GM21723 (cell line): Measurements from ENCODE around the gene FREY1.

Experiments
- ATAC-seq: cut with Tn5 transposase; IDR thresholded peaks from one replicate; pipeline ENCODE4 v1.9.1; 2021; ENCODE audit warnings: mild to moderate bottlenecking, moderate library complexity; ENCODE audit not compliant: unreplicated experiment

The FREY1 gene

DNA sequence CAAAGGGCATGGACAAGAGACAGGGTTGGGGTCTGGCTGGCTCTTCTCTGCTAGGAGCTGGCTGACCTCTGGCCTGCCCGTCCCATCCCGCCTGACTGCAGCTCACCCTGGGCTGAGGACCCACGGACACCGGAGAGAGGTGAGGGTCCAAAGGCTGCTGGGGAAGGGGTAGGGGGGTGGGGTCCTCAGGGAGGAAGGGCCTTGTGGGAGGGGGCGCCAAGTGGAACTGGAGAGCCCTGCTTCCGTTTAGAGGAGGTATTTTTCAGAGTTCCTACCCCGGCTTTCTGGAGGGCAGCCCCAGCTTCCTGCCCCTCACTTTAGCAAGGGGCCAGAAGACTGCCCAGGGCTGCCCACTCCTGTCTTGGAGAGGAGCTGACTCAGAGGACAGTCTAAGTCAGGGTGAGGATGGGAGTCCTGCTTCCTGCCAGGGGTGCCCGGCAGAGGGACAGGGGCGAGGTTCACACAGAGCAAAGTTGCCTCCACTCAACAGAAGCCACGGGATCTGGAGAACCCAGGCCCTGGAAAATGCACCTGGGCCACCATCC, 22.5 kb upstream of the FREY1 start:
- ATAC-seq: no peak

DNA sequence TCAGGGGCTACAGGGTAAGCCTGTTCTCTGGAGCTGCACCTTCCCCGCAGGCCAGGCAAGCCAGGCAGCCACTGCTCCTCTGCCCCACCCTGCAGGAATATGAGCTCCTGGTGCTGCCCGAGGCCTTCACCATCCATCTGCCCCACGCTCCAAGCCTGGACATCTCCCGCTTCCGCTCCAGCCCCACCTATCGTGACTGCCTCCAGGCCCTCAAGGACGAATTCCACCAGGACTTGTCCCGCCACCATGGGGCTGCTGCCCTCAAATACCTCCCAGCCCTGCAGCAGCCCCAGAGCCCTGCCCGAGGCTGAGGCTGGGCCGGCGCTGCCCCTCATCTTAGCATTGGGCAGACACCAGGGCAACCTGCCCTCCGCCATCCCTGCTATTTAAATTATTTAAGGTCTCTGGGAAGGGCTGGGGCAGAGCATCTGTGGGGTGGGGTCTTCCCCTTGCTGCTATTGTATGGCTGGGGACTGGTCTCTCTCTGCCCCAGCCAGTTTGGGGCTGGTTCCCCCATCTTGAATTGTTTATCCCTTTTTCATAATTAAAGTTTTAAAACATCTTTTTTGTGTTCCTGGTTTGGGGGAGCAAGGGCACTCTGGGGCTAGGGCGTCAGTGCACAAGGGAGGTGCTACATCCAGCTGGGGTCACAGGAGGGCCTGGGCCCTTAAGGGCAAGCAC, 21.6 kb upstream of the FREY1 start:
- ATAC-seq: no peak

DNA sequence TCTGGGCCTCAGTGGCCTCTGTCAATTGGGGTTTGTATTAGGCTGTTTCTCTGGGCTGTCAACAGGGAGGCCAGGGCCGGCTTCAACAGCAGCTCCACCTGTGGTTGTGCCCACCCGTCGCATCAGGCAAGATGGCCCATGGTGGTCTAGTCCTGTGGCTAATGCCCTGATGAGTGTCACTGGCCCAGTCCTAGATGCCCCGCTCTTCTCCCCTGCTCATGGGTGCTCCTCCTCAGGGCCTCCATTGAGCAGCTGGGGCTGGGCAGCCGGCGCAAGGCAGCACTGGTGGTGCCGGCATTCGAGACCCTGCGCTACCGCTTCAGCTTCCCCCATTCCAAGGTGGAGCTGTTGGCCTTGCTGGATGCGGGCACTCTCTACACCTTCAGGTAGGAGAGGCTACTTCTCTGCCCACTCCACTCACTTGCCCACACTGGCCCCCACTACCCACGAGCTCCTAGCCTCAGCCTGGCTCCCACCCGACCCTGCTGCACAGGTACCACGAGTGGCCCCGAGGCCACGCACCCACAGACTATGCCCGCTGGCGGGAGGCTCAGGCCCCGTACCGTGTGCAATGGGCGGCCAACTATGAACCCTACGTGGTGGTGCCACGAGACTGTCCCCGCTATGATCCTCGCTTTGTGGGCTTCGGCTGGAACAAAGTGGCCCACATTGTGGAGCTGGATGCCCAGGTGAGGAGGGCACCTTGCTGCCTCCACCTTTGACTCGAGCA, 20.8 kb upstream of the FREY1 start:
- ATAC-seq: no peak

DNA sequence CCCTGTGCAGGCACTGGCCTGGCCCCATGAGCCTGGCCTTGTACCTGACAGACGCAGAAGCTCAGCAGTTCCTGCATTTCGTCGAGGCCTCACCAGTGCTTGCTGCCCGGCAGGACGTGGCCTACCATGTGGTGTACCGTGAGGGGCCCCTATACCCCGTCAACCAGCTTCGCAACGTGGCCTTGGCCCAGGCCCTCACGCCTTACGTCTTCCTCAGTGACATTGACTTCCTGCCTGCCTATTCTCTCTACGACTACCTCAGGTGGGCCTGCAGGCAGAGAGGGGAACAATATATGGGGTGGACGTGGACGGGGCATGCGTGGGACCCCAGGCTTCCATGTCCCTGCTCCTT, 20.2 kb upstream of the FREY1 start:
- ATAC-seq: no peak

DNA sequence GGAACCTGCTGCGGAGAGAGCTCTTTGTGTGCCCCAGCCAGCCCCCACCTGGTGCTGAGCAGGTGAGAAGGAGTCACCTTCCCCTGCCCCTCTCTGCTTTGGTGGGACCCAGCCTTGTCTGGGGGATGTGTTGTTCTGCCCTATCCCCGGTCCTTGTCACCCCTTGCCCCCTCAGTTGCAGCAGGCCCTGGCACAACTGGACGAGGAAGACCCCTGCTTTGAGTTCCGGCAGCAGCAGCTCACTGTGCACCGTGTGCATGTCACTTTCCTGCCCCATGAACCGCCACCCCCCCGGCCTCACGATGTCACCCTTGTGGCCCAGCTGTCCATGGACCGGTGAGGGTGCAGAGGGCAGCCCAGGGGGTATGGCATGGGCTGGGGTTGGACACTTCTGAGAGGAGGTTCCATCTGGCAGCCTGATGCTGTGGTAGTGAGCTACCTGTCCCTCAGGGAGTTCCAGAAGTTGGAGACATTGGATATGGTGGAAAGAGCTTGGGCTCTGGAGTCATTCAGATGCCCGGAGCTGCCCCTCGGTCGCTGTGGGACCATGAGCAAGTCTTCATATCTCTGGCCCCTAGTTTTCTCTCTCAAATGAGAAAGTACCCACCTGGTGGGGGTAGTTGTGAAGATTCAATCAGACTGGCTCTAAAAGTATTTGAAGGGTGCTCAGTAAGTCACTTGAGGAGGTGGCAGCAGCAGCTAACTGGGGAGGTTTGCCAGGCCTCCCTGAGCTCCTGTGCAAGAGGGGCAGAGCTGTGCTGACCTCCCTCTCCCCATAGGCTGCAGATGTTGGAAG, 19.7 kb upstream of the FREY1 start:
- no peak for ATAC-seq

DNA sequence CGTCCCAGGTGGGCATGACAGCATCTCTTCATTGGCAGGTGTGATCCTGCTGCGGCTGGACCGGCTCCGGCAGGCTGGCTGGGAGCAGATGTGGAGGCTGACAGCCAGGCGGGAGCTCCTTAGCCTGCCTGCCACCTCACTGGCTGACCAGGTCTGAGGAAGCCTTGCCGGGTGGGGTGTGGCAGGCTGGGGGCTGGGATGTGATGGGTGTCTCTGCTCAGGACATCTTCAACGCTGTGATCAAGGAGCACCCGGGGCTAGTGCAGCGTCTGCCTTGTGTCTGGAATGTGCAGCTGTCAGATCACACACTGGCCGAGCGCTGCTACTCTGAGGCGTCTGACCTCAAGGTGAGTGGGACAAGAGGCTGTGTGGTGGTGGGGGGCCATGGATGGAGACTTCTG, 18.9 kb upstream of the FREY1 start:
- no peak for ATAC-seq

DNA sequence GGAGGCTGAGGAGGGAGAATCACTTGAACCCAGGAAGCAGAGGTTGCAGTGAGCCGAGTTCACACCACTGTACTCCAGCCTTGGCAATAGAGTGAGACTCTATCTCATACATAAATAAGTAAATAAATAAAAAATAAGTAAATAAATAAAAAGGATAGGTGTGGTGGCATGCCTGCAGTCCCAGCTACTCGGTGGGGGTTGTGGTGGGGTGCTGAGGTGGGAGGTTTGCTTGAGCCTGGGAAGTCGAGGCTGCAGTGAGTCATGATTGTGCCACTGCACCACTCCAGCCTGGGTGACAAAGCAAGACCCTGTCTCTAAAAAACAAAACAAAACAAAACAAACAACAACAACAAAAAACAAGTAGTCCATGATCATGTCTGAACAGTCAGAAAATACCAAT, 18.5 kb upstream of the FREY1 start:
- ATAC-seq: no peak

DNA sequence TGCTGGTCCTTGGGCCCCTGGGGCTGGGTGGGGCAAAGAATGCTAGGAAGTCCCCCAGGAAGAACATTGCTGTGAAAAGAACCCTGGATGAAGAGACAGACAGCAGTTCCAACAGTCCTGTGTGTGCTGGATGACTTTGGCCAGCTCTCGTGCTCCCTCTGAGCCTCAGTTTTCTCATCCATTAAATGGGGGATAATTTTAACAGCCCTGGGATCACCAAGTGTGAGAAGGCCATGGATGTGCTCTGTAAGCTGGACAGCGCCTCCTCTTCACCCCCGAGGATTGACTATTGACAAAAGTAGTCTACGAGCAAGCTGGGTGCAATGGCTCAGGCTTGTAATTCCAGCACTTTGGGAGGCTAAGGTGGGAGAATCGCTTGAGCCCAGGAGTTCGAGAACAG, 17.9 kb upstream of the FREY1 start:
- ATAC-seq: no peak

DNA sequence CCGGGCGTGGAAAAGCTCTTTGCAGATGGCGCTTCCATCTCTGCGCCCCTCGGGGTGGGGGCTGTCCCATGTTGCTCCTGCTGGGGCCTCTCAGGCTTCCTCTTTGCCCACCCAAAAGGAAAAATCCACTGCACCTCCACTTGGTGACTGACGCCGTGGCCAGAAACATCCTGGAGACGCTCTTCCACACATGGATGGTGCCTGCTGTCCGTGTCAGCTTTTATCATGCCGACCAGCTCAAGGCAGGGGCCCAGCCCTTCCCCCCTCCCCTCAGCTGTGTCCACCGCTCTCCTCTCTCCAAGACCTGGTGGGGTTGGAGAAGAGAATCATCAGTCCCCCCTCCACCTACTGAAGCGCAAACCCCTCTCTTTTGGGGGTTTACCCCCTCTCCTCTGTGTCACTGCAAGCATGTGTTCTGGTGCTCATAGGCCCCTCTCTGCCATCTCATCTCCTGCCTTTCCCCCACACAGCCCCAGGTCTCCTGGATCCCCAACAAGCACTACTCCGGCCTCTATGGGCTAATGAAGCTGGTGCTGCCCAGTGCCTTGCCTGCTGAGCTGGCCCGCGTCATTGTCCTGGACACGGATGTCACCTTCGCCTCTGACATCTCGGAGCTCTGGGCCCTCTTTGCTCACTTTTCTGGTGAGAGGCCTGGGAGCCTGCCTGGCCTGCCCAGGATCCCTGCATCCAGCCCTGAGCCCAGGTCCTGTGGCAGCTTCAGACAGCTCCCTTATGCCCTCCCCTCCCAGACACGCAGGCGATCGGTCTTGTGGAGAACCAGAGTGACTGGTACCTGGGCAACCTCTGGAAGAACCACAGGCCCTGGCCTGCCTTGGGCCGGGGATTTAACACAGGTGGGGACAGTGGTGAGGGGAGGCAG, 17.2 kb upstream of the FREY1 start:
- no peak for ATAC-seq

DNA sequence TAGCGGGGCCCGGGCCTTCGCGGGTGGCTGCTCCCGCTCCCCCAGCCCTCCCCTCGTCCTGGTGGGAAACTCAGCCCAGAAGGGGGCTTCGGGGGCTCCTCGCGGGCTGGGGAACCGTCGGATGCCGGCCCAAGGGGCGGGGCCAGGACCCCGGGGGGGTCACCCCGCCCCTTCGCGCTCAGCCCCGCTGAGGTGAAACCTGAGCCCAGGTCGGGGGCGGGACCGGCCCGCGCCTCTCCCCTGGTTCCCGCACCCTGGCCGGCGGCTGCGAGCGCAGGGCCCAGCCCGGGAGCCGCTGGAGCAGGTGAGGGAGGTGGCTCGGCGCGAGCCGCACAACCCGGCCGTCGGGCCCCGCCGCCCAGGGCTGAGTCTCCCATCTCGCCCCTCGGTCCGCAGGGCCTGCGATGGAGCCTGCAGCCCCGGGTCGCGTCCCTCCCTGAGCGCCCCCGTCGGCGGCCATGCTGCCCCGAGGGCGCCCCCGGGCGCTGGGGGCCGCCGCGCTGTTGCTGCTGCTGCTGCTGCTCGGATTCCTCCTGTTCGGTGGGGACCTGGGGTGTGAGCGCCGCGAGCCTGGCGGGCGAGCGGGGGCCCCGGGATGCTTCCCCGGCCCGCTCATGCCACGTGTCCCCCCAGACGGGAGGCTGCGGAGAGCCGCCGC, 15.5 kb upstream of the FREY1 start, which contains the start of gene LARGE2:
TSS of gene LARGE2 (plus strand) at position 232 of the 658 bp plus-strand sequence. CDS start at position 459, 227 bp downstream.
- ATAC-seq: no peak

DNA sequence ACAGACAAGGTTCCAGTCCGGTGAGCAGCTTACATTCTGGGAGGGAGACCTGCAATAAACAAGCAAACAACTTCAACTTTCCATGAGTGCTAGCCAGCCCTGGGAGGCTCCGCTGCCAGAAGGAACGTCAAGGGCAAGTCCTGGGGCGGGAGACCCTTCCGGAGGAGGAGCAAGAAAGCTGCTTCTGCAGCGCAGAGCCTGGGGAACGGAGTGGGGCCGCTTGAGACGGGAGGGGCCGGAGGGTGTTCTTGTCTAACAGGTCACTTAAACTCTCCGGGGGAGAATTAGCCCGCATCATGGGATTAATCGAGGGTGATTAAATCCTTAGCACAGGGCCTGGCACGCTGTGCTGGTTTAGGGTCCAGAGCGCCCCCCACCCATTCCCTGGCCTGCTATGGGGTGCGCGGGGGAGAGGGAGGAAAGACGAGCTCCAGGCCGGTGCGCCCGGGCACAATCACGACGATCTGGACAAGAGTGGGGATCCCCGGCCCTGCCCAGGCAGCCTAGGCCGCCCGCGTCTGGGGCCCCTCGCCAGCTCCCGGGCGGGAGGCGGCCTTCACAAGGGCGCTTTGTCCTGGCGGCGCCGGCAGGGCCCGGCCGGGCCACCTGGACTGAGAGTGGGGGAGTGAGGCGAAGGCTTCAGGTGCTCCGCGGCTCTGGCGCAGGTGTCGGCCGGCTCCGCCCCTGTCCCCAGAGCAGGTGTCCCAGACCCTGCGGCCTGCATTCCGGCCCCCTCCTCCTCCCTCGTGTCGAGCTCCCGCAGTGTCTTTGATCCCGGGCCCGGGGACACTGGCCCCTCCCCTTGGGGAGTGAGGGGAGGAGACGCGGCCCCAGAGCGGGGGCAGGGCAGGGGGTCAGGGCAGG, 14.7 kb upstream of the FREY1 start:
- no peak for ATAC-seq

DNA sequence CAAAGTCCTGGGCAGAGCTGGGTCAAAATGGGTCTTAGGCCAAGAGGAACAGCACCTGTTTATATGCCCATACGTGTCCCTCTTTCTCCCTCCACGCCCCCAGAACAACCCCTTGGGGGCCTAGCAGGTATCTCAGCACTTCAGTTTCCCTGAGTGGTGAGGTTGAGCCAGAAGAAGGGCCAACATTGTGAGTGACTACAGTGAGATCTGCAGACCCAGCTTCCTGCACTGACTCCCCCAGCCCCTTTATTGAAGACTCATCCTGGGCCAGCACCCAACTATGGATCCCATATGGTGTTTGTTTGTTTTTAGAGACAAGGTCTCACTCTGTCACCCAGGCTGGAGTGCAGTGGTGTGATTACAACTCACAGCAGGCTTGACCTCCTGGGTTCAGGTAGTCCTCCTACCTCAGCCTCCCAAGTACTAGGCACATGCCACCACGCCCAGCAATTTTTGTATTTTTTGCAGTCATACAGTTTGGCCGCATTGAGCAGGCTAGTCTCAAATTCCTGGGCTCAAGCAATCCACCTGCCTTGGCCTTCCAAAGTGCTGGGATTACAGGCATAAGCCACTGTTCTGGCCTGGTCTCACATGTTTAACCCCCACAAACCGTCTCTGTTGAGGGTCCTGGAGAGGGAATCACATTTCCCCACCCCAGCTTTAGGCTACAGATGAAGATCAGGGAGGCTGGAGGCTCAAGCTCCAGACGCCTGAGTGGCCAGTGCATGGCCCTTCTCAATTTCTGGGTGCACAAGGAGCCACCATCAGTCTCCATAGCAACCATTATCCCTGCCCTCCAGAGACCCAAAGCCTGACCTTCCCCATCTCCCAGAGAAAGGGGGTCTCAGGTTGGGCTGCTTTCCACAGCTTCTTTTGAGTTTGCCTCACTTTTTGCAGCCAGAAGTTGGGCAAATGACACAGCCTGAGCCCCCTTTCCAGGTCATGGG, 13.7 kb upstream of the FREY1 start:
- ATAC-seq: no peak

DNA sequence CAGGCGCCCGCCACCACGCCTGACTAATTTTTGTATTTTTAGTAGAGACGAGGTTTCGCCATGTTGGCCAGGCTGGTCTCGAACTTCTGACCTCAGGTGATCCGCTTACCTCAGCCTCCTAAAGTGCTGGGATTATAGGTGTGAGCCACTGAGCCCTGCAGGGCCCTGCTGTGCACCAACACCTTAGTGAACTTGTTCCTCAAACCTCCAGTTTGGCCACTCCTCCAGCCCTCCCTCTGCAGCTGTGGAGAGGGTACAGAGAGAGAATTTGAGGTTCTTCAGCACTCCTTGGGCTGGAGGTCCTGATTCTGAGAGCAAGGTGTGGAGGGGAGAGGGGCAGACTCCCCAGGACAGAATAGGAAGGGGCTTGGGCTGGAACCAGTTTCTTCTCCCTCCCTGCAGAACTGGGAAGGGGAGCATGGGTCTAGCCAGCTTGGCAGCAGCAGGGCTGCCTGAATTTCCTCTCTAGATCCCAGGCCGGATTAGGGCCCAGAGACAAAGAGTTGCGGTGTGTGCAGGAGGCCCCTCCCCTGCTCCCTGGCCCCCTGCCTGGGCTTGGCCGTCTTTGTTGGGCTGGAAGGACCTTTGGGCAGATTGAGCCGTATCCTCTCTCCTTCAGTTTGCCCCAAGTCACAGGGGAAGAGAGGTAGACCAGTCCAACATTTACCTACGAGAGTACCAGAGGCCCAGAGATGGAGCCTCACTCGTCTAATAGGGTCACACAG, 12.9 kb upstream of the FREY1 start:
- no peak for ATAC-seq

DNA sequence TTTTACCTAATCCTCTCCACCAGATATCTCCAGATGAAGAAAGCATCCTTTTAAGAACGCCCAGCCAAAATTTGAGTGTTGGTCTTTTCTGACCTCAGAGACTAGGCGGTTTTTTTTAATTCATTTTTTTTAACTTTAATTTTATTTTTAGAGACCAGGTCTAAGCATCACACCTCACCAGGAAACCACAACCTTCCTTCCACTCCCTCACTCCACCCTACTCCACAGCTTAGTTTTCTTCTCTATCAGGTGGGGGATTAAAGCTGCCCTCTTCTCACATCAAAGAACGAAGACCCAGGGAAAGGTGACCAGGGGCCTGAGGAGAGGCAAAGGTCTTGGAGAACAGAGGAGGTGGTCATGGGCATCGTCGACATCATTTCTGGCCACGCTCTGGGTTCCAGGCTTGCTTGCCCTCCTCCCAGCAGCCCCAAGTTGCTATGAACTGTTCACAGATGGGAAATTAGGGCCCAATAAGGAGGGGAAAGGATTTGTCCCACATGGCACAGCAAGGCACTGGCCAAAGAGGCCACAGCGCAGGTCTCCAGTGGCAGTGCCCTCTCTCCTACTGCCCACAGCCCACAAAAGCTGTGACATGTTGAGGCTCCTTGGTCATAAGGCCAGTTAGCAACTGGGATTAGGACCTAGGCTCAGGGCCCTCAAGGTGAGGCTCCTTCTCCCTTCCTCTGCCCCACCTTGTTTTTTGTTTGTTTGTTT, 12.0 kb upstream of the FREY1 start:
- ATAC-seq: no peak

DNA sequence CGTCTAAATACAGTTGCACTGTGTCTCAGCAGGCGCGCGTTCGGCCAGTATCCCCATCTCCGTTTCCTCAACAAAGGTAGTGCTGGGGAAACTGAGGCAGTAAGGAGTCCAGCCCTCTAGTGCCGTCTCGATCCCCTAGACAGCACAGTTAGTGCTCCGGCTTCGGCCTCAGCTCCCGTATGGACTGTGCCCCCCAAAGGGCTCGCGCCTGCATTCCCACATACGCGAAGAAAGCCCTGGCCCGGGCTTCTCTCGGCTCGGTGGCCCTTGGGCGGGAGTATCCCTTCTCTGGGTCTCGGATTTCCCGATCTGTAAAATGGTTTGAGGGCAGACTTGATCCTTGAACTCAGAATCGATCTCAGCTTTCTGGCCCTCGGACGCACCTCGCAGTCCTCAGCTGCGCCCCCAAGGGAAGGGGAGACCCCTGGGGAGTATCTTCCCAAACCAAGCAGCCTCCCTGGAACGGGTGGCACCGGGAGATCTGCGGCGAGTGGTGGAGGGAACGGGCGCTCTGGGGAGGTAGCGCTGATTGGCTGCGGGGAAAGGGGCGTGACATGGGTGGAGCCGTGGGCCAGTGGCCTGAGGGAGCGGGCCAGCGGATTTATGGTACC, 11.4 kb upstream of the FREY1 start:
- peak; percentile 37 for ATAC-seq

DNA sequence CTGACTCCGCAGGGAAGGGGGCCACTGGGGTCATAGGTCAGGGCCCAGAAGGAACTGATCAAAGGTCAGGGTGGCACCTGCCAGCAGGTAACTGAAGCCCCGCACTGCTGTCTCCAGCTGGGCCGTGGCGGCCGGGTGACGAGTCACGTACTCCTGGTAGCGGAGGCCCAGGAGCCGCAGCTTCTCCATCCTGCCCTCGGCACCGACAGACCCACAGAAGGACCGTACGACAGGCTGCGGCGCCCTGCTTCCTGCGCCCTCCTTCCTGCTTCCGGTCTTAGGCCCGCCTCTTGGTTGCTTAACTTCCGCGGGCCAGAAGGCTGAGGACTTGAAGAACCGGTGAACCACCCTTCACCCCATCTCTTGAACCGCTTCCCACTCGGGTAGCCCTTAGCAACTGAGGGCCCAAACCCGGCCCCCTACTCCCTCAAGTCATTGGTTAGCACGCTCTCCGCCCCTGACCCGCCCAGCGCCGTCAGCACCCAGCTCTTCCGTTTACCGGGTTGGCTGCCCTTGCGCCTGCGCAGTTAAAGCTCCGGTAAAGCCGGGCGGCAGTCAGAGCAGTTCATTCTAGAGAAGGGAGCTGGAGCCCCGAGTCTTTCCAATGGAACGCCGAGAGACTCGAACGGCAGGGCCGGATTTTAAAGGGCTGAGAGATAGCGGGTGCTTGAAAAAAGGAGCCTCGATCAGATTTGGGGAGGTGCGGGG, 10.7 kb upstream of the FREY1 start, which contains the start of gene PEX16:
TSS of gene PEX16 (minus strand) at position 255 of the 708 bp plus-strand sequence. CDS start at position 189, 66 bp downstream.
- ATAC-seq: peak; percentile 89
